ENCODE data around the gene CYP4F11. TPM values are rescaled to one million over a fixed set of nuclear protein-coding genes. Genes with fewer than 3 reads are reported as not detected.

Gene CYP4F11
- total and polyA plus RNA-seq, 2 of the 4 experiments (the other 2 are of a cell fraction), result not detected

DNA sequence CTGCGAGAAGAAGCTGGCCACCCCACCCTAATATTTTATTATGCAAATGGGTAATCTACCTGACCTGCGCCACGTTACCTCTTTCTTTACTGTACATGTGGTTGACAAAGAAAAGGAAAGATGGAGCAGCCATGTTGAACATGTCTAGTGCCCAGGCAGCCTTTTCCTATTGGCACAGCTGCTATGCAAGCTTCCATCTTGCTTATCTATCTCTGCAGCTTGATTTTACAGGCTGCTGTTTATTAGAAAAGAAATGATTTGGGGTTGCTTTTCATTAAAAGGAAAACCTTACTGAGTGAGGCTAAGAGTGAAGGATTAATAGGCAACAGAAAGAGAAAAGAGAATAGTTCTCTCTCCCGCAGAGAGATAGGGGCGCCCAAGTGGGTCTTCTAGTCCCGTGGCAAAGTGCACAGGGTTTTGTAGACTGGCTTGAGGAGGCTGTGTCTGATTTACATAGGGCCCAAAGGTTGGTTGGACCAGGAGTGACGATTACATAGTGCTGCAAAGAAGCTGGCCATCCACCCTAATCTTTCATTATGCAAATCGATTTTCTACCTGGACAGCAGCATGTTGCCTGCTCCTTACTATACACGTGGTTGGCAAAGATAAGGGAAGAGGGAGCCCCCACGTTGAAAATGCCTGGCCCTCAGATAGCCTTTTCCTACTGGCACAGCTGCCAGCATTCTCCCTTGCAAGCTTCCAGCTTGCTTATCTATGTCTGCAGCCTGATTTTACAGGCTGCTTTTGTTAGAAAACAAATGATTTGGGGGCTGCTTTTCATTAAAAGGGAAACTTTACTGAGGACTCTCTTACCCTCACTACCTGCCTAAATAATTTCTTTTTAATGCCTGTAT lies 42.7 kb upstream of the CYP4F11 start:
- Histone ChIP-seq H3K4me1 (ENCODE audit: control insufficient read depth, insufficient read depth, low read length) (no peaks in the 10 kb centered on the region), H4K5ac (ENCODE audit: low read depth, low read length) (no peak overlapping the region), H3K79me1 (ENCODE audit: low read depth in 1 of 2, low read length in 2 of 2) (no peaks in the 10 kb centered on the region), H3K4me2 (ENCODE audit: low read depth, low read length) (no peak overlapping the region), H2BK120ac (ENCODE audit: low read depth, low read length) (no peak overlapping the region), H2AK5ac (ENCODE audit: low read depth, low read length) (no peak overlapping the region), H3K9me1 (ENCODE audit: insufficient read depth, low read length) (no peaks in the 10 kb centered on the region), H3K9me3 (ENCODE audit: control insufficient read depth, insufficient read depth, low read length) (peaks cover 2% of the 10 kb centered on the region; the same call in 1 of the 2 replicates), H3K4ac (ENCODE audit: low read depth, low read length) (no peak overlapping the region), H4K20me1 (ENCODE audit: insufficient read depth, low read length) (no peaks in the 10 kb centered on the region), H3K56ac (ENCODE audit: extremely low read depth, insufficient read depth, low read length) (no peak overlapping the region), H2BK20ac (ENCODE audit: low read depth, low read length) (no peak overlapping the region), H2BK5ac (ENCODE audit: low read depth, low read length, poor library complexity, severe bottlenecking) (no peak overlapping the region), H4K91ac (ENCODE audit: insufficient read depth, low read depth, low read length) (no peak overlapping the region), H3K18ac (ENCODE audit: low read depth, low read length) (no peak overlapping the region), H3K27ac (ENCODE audit: insufficient read depth, low read length) (no peak overlapping the region), H3K4me3 (ENCODE audit: insufficient read depth, low read depth, low read length) (no peak overlapping the region), H4K8ac (ENCODE audit: low read depth in 2 of 2, low read length in 2 of 2) (no peak overlapping the region), H3K23ac (ENCODE audit: low read depth, low read length) (no peak overlapping the region), H3K14ac (replicated peaks; ENCODE audit: low read depth, low read length) (no peak overlapping the region), H2BK15ac (ENCODE audit: low read depth, low read length) (no peak overlapping the region), H3K9ac (ENCODE audit: low read depth, low read length) (no peak overlapping the region), H2AFZ (replicated peaks; ENCODE audit: low read length, poor library complexity) (no peak overlapping the region), H2AK9ac (replicated peaks; ENCODE audit: low read depth, low read length, poor library complexity) (no peak overlapping the region), H3K36me3 (ENCODE audit: control insufficient read depth, insufficient read depth, low read length) (no peaks in the 10 kb centered on the region), H3K27me3 (ENCODE audit: control insufficient read depth, insufficient read depth, low read length) (no peaks in the 10 kb centered on the region)
- intact Hi-C loops (cut with micrococcal nuclease), result no loop called here
- TF ChIP-seq NFE2L2 (IDR thresholded peaks at IDR 0.05; ENCODE audit: low read depth, low read length) (no peak), FOS (IDR thresholded peaks at IDR 0.05; ENCODE audit: low read depth, low read length) (no peak), SMC3 (IDR thresholded peaks at IDR 0.05; ENCODE audit: low read depth, low read length) (no peak), BHLHE40 (IDR thresholded peaks at IDR 0.05; ENCODE audit: low read depth, low read length) (no peak), RCOR1 (IDR thresholded peaks at IDR 0.05; ENCODE audit: insufficient replicate concordance, low read length) (no peak), CHD1 (IDR thresholded peaks at IDR 0.05; ENCODE audit: low read depth, low read length) (no peak)
- TF ChIP-seq, protein P1, sequence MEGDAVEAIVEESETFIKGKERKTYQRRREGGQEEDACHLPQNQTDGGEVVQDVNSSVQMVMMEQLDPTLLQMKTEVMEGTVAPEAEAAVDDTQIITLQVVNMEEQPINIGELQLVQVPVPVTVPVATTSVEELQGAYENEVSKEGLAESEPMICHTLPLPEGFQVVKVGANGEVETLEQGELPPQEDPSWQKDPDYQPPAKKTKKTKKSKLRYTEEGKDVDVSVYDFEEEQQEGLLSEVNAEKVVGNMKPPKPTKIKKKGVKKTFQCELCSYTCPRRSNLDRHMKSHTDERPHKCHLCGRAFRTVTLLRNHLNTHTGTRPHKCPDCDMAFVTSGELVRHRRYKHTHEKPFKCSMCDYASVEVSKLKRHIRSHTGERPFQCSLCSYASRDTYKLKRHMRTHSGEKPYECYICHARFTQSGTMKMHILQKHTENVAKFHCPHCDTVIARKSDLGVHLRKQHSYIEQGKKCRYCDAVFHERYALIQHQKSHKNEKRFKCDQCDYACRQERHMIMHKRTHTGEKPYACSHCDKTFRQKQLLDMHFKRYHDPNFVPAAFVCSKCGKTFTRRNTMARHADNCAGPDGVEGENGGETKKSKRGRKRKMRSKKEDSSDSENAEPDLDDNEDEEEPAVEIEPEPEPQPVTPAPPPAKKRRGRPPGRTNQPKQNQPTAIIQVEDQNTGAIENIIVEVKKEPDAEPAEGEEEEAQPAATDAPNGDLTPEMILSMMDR (conservative IDR thresholded peaks at IDR 0.05; ENCODE audit: low read depth, low read length), result no peak
- TF ChIP-seq, protein P2, sequence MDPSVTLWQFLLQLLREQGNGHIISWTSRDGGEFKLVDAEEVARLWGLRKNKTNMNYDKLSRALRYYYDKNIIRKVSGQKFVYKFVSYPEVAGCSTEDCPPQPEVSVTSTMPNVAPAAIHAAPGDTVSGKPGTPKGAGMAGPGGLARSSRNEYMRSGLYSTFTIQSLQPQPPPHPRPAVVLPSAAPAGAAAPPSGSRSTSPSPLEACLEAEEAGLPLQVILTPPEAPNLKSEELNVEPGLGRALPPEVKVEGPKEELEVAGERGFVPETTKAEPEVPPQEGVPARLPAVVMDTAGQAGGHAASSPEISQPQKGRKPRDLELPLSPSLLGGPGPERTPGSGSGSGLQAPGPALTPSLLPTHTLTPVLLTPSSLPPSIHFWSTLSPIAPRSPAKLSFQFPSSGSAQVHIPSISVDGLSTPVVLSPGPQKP (IDR thresholded peaks at IDR 0.05; ENCODE audit: borderline replicate concordance, low read depth, low read length), result no peak
- BruUV-seq (replicated peaks), result no TSS peak
- no peak for ATAC-seq (ENCODE audit: low read depth)
- in situ Hi-C loops (cut with MboI; ENCODE audit: low sequenced_read_pairs), result no loop called here
- ChIA-PET CTCF (no interaction called here), POLR2A (ENCODE audit: unreplicated experiment) (no interaction called here)
- dilution Hi-C loops (cut with HindIII; ENCODE audit: low sequenced_read_pairs, unreplicated experiment), result no loop called here
- WGBS, 2 experiments (ENCODE audit: extremely low coverage in 2 of 2, insufficient read length in 1 of 2), result no CpG with 5 or more reads among the region's 10 CpGs
- no peak for DNase-seq

All from IMR-90 (cell line).